AG09309 (cell line): ENCODE measurements around the gene AUTS2.

Experiments used
- DNase-seq: peaks from one replicate; pipeline ENCODE4 v3.0.0-alpha.2; 2010; ENCODE audit warnings: low read depth
- H3K4me3 ChIP-seq: 2 replicates; pipeline ENCODE4 v1.5.1; 2011; ENCODE audit warnings: mild to moderate bottlenecking, low read depth, low read length, moderate library complexity; ENCODE audit not compliant: control insufficient read depth
- TF ChIP-seq, protein P1 (sequence below): IDR thresholded peaks from 2 replicates; pipeline ENCODE4 v1.5.1; 2011; ENCODE audit warnings: mild to moderate bottlenecking, low read depth, low read length, inconsistent platforms; ENCODE audit not compliant: insufficient read depth, control insufficient read depth; ENCODE audit errors: missing control alignments

Gene AUTS2

DNA sequence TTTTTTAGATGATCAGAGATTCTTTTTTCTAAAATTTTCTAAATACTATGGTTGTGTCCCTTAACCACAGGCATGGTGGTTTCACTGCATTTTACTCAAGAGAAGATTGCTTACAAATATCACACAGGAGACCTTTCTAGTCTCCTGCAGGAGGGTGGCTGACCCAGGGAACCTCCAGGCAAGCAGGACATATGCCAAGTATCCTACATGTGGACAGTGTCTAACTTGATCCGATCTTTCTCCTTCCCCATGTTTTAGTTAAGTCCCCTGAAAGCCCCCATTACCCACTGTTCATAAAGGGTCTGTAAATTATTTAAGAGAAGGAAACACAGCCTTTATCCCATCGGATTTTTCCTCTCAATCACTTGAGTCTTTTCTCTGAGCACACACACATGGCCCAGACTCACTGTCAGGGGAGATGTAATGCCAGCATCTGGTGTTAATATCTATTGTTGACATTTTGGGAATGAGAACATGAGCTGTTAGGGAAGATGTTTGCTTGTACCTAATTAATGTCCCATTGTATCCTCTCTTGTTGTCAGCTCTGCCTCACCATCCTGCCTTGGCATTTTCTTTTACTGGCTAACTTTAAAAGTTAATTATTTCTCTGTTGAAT, 755.2 kb downstream of the AUTS2 start:
- no peak for DNase-seq
- TF ChIP-seq, protein P1, sequence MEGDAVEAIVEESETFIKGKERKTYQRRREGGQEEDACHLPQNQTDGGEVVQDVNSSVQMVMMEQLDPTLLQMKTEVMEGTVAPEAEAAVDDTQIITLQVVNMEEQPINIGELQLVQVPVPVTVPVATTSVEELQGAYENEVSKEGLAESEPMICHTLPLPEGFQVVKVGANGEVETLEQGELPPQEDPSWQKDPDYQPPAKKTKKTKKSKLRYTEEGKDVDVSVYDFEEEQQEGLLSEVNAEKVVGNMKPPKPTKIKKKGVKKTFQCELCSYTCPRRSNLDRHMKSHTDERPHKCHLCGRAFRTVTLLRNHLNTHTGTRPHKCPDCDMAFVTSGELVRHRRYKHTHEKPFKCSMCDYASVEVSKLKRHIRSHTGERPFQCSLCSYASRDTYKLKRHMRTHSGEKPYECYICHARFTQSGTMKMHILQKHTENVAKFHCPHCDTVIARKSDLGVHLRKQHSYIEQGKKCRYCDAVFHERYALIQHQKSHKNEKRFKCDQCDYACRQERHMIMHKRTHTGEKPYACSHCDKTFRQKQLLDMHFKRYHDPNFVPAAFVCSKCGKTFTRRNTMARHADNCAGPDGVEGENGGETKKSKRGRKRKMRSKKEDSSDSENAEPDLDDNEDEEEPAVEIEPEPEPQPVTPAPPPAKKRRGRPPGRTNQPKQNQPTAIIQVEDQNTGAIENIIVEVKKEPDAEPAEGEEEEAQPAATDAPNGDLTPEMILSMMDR, result no peak

DNA sequence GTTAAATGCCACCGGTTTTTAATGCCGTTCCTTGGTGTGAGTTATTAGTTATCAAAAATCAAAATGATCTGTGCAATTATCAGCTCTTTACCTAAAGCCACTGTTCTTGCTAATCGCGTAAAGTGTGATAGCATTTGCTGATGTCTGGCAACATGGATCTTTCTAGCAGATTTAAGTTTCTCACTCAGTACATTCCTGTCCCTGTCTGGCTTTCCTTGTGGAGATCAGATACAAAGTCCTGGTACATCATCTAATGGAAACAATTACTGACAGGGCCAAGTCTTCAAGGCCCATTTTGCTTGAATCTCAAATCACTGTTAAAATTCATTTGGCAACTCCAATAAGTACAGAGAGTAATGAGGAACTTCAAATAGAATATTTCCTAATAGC, 755.7 kb downstream of the AUTS2 start:
- no peak for DNase-seq
- TF ChIP-seq, protein P1, result no peak
- H3K4me3 ChIP-seq, result no peak overlapping the region

More for the DNA sequence above, 755.2 kb downstream of the AUTS2 start:
- no peak overlapping the region for H3K4me3 ChIP-seq

DNA sequence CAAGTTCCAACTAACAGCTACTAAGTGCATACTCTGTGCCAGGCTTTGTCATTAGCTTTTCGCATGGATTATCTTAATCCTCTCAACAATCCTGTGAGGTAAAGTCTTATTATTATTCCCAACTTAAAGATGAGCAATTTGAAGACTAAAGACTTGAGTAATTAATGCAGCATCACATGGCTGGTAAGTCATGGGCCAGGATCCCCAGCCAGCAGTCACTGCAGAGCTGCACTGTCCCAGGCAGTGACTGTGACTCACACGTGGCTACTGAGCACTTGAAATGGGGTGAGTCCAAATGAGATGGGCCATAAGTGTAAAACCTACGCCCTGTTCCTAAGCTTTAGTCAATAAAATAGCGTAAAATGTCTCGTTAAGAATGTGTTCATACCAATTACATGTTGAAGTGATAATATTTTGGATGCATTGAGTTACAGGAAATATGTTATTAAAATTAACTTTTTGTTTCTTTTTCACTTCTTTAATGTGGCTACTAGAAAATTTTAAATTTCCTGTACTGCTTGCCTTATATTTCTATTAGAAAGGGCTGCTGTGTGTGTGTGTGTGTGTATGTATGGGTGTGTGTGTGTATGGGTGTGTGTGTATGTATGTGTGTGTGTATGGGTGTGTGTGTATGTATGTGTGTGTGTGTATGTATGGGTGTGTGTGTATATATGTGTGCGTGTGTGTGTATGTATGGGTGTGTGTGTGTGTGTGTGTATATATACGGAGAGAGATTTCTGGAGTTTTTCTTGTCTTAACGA, 756.3 kb downstream of the AUTS2 start:
- H3K4me3 ChIP-seq, result no peak overlapping the region
- no peak for DNase-seq
- TF ChIP-seq, protein P1, result no peak

- TF ChIP-seq, protein P1, result no peak
- DNase-seq, result no peak
- no peak overlapping the region for H3K4me3 ChIP-seq
These were observed 757.1 kb downstream of the AUTS2 start for GRCh38 chr7:70355198-70356020.

DNA sequence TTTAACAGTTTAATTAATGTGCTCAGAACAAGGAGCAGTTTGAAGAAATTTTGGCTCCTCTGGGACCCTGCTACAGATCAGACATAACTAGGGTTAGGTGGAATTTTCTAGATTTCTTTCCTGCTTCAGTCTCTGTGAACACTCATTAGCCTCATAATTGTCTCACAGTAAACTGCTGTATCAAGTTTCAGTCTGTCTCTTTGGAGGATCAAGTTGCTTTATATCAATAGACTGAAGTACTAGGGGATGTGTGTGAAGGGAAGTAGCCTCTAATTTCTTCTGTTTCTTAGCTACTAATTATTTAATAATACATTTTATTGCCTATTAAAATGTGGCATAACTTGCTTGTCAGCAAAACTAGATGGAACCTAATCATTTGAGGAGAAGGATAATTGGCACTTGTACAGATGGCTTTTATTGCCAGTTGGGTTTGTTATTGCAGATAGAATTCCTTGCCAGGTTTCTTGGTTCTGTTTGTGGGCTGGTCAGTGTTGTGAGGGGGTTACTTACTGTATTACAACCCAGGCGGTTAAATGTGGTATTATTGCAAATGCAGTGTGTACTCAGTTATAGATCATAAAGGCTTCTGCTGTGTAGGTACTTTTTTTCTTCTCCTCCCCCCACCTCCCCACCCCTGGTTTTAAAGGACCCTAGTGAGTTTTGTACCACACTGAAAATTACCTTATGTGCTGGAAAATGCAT, 758.0 kb downstream of the AUTS2 start:
- H3K4me3 ChIP-seq, result no peak overlapping the region
- DNase-seq, result no peak
- TF ChIP-seq, protein P1, result no peak

DNA sequence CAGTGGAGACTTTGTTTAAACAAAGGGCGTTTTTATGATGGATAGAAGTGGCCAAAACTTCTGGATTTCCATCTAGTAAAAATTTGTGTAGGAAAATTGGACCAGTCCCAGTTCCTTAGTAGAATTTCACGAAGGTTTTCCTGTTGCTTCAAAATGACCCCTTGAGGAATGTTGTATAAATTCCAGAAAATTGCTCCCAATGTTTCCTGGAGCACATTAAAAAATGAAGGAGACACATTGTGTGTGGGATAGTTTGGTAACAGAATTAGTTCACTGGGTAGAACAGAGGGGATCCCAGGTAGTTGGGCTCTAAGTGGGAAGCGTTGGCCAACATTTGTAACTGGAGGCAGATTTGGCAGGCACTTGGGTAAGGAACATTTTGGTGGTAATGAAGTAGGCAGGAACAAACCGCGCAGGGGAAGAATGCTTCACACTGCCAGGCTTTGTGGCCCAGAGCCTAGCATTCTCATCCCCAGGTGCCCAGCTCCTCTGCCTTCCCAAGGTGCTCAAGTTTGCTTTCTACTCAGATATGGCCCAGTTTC, 758.6 kb downstream of the AUTS2 start:
- TF ChIP-seq, protein P1, result no peak
- DNase-seq, result no peak
- H3K4me3 ChIP-seq, result no peak overlapping the region
